NCI-H2029 treated with DMSO at 0.1 percent for 48 hours (cell line): Measurements from ENCODE around the gene PRSS27.
"Not testable (repeated sequence)": the region's sequence is repeated elsewhere in the genome, so short reads cannot be mapped to it uniquely, and the experiment has no call there.

Source experiments
- DNase-seq: peaks from one replicate; lab custom pipeline; 2025; lab: John Stamatoyannopoulos, UW

Gene PRSS27

GRCh38 chr16:2708290-2708639 lies 11.8 kb downstream of the PRSS27 start:
- DNase-seq = no peak

GRCh38 chr16:2707368-2708289 lies 12.4 kb downstream of the PRSS27 start:
- DNase-seq = no peak

GRCh38 chr16:2706611-2707311 lies 13.3 kb downstream of the PRSS27 start:
- no peak for DNase-seq

- DNase-seq = no peak
Observed at GRCh38 chr16:2706085-2706484, 13.9 kb downstream of the PRSS27 start.

GRCh38 chr16:2705351-2705750 lies 14.7 kb downstream of the PRSS27 start:
- DNase-seq = no peak

- DNase-seq = no peak
Observed at GRCh38 chr16:2704983-2705275, 15.1 kb downstream of the PRSS27 start.

- DNase-seq = no peak
Observed at GRCh38 chr16:2704166-2704982, 15.7 kb downstream of the PRSS27 start.

- DNase-seq = no peak
Observed at GRCh38 chr16:2702871-2703745, 16.9 kb downstream of the PRSS27 start.

GRCh38 chr16:2702438-2702825 lies 17.6 kb downstream of the PRSS27 start:
- DNase-seq = no peak

GRCh38 chr16:2701713-2702437 lies 18.1 kb downstream of the PRSS27 start:
- no peak for DNase-seq

- DNase-seq = no peak
Observed at GRCh38 chr16:2701272-2701671, 18.8 kb downstream of the PRSS27 start.

- DNase-seq = no peak
Observed at GRCh38 chr16:2700786-2701185, 19.2 kb downstream of the PRSS27 start.

GRCh38 chr16:2699791-2700600 lies 20.0 kb downstream of the PRSS27 start:
- no peak for DNase-seq

GRCh38 chr16:2698965-2699750 lies 20.9 kb downstream of the PRSS27 start:
- DNase-seq = no peak

GRCh38 chr16:2698103-2698870 lies 21.7 kb downstream of the PRSS27 start:
- no peak for DNase-seq

- DNase-seq = no peak
Observed at GRCh38 chr16:2697401-2697948, 22.5 kb downstream of the PRSS27 start.

GRCh38 chr16:2696601-2697250 lies 23.3 kb downstream of the PRSS27 start:
- not testable (repeated sequence) for DNase-seq
